ENCODE results near the gene EPB41.

Gene EPB41

GRCh38 chr1:28909198-28909597 lies 5.2 kb upstream of the EPB41 start:
- in situ Hi-C loops (cut with MboI; ENCODE audit: low pct_unique_long_range_greater_than_20kb, low sequenced_read_pairs, unreplicated experiment) = no loop called here
- DNase-seq (ENCODE audit: low spot score) = no peak
- TF ChIP-seq CTCF (IDR thresholded peaks at IDR 0.05; ENCODE audit: extremely low read depth, insufficient read depth, missing control alignments) = no peak

GRCh38 chr1:28910379-28911115 lies 3.8 kb upstream of the EPB41 start:
- TF ChIP-seq CTCF (IDR thresholded peaks at IDR 0.05; ENCODE audit: extremely low read depth, insufficient read depth, missing control alignments) = no peak
- in situ Hi-C loops (cut with MboI; ENCODE audit: low pct_unique_long_range_greater_than_20kb, low sequenced_read_pairs, unreplicated experiment) = no loop called here
- no peak for DNase-seq (ENCODE audit: low spot score)

GRCh38 chr1:28913786-28914227 lies 562 bp upstream of the EPB41 start:
- in situ Hi-C loops (cut with MboI; ENCODE audit: low pct_unique_long_range_greater_than_20kb, low sequenced_read_pairs, unreplicated experiment) = no loop called here
- no peak for DNase-seq (ENCODE audit: low spot score)
- TF ChIP-seq CTCF (IDR thresholded peaks at IDR 0.05; ENCODE audit: extremely low read depth, insufficient read depth, missing control alignments) = no peak

GRCh38 chr1:28915031-28915895 lies 894 bp downstream of the EPB41 start:
- in situ Hi-C loops (cut with MboI; ENCODE audit: low pct_unique_long_range_greater_than_20kb, low sequenced_read_pairs, unreplicated experiment) = no loop called here

GRCh38 chr1:28917757-28918118 lies 3.4 kb downstream of the EPB41 start:
- TF ChIP-seq CTCF (IDR thresholded peaks at IDR 0.05; ENCODE audit: extremely low read depth, insufficient read depth, missing control alignments) = no peak
- DNase-seq (ENCODE audit: low spot score) = no peak
- in situ Hi-C loops (cut with MboI; ENCODE audit: low pct_unique_long_range_greater_than_20kb, low sequenced_read_pairs, unreplicated experiment) = no loop called here

More at GRCh38 chr1:28915031-28915895, 894 bp downstream of the EPB41 start:
- DNase-seq (ENCODE audit: low spot score) = peak; percentile 55
- TF ChIP-seq CTCF (IDR thresholded peaks at IDR 0.05; ENCODE audit: extremely low read depth, insufficient read depth, missing control alignments) = no peak

- no peak for TF ChIP-seq CTCF (IDR thresholded peaks at IDR 0.05; ENCODE audit: extremely low read depth, insufficient read depth, missing control alignments)
- DNase-seq (ENCODE audit: low spot score) = no peak
- in situ Hi-C loops (cut with MboI; ENCODE audit: low pct_unique_long_range_greater_than_20kb, low sequenced_read_pairs, unreplicated experiment) = no loop called here
These were observed 7.0 kb downstream of the EPB41 start for GRCh38 chr1:28921286-28921869.
